Activated naive CD8-positive, alpha-beta T cell treated with anti-CD3 and anti-CD28 coated beads for 36 hours (primary cell): Measurements from ENCODE around the gene ATP1B1. TPM values are rescaled to one million over a fixed set of nuclear protein-coding genes. Genes with fewer than 3 reads are reported as not detected.
"Not testable (repeated sequence)": the region's sequence is repeated elsewhere in the genome, so short reads cannot be mapped to it uniquely, and the experiment has no call there.

Experiments
- DNase-seq: peaks from one replicate; pipeline ENCODE4 v3.0.0; 2021
- H3K27ac Mint-ChIP-seq: one replicate; pipeline ENCODE4 v1.8.0; 2022; ENCODE audit warnings: mild to moderate bottlenecking, moderate library complexity, mixed read lengths
- H3K27me3 Mint-ChIP-seq: one replicate; pipeline ENCODE4 v1.8.0; 2022; ENCODE audit warnings: mild to moderate bottlenecking, mixed read lengths
- H3K36me3 Mint-ChIP-seq: one replicate; pipeline ENCODE4 v1.8.0; 2021; ENCODE audit warnings: mild to moderate bottlenecking, mixed read lengths
- H3K4me1 Mint-ChIP-seq: one replicate; pipeline ENCODE4 v1.8.0; 2021; ENCODE audit warnings: mixed read lengths
- H3K4me3 Mint-ChIP-seq: one replicate; pipeline ENCODE4 v1.8.0; 2022; ENCODE audit warnings: mild to moderate bottlenecking, moderate library complexity, mixed read lengths
- H3K9me3 Mint-ChIP-seq: one replicate; pipeline ENCODE4 v1.8.0; 2022; ENCODE audit warnings: mixed read lengths
- total RNA-seq, 2 experiments: library from RNA; stranded (reverse); gene quantifications; one replicate each; pipeline ENCODE4 v1.2.3, GENCODE V29; 2021

ATP1B1 gene
- total RNA-seq, 2 experiments from 2014 or later, result 3.3 to 4.1 TPM

GRCh38 chr1:169155675-169156074 is 49.2 kb downstream of the ATP1B1 start:
- Mint-ChIP-seq H3K9me3 (no peaks in the 10 kb centered on the region), H3K4me1 (no peaks in the 10 kb centered on the region), H3K4me3 (no peak overlapping the region), H3K36me3 (no peaks in the 10 kb centered on the region), H3K27ac (no peak overlapping the region), H3K27me3 (no peaks in the 10 kb centered on the region)
- no peak for DNase-seq

- Mint-ChIP-seq H3K4me1 (no peaks in the 10 kb centered on the region), H3K27me3 (no peaks in the 10 kb centered on the region), H3K9me3 (no peaks in the 10 kb centered on the region), H3K27ac (no peak overlapping the region), H3K4me3 (no peak overlapping the region), H3K36me3 (no peaks in the 10 kb centered on the region)
- no peak for DNase-seq
Observed at GRCh38 chr1:169156580-169156979, 50.1 kb downstream of the ATP1B1 start.

GRCh38 chr1:169160845-169161495 is 54.5 kb downstream of the ATP1B1 start:
- H3K4me3 Mint-ChIP-seq, result no peak overlapping the region
- H3K27ac Mint-ChIP-seq, result no peak overlapping the region
- H3K4me1 Mint-ChIP-seq, result peaks cover 7% of the 10 kb centered on the region
- no peaks in the 10 kb centered on the region for H3K9me3 Mint-ChIP-seq
- DNase-seq, result no peak
- H3K27me3 Mint-ChIP-seq, result no peaks in the 10 kb centered on the region
- H3K36me3 Mint-ChIP-seq, result peaks cover 3% of the 10 kb centered on the region

- H3K36me3 Mint-ChIP-seq, result peaks cover 3% of the 10 kb centered on the region
- H3K9me3 Mint-ChIP-seq, result no peaks in the 10 kb centered on the region
- no peak overlapping the region for H3K4me3 Mint-ChIP-seq
- H3K27ac Mint-ChIP-seq, result no peak overlapping the region
- DNase-seq, result no peak
- peaks cover 7% of the 10 kb centered on the region for H3K4me1 Mint-ChIP-seq
- H3K27me3 Mint-ChIP-seq, result no peaks in the 10 kb centered on the region
Observed at GRCh38 chr1:169161496-169162194, 55.2 kb downstream of the ATP1B1 start.

- Mint-ChIP-seq H3K9me3 (no peaks in the 10 kb centered on the region), H3K4me1 (peaks cover 7% of the 10 kb centered on the region), H3K27me3 (no peaks in the 10 kb centered on the region), H3K36me3 (peaks cover 8% of the 10 kb centered on the region), H3K27ac (no peak overlapping the region), H3K4me3 (no peak overlapping the region)
- no peak for DNase-seq
Observed at GRCh38 chr1:169163059-169163458, 56.6 kb downstream of the ATP1B1 start.

GRCh38 chr1:169175461-169175860 is 69.0 kb downstream of the ATP1B1 start:
- H3K4me1 Mint-ChIP-seq, result no peaks in the 10 kb centered on the region
- no peak overlapping the region for H3K4me3 Mint-ChIP-seq
- H3K27me3 Mint-ChIP-seq, result no peaks in the 10 kb centered on the region
- peaks cover 5% of the 10 kb centered on the region for H3K36me3 Mint-ChIP-seq
- H3K9me3 Mint-ChIP-seq, result no peaks in the 10 kb centered on the region
- no peak overlapping the region for H3K27ac Mint-ChIP-seq
- no peak for DNase-seq

GRCh38 chr1:169179431-169179830 is 72.9 kb downstream of the ATP1B1 start:
- H3K36me3 Mint-ChIP-seq, DNase-seq, H3K4me1 Mint-ChIP-seq, H3K27ac Mint-ChIP-seq, H3K27me3 Mint-ChIP-seq, H3K9me3 Mint-ChIP-seq, H3K4me3 Mint-ChIP-seq: not testable (repeated sequence)

GRCh38 chr1:169180174-169180573 is 73.7 kb downstream of the ATP1B1 start:
- no peaks in the 10 kb centered on the region for H3K4me1 Mint-ChIP-seq
- no peak overlapping the region for H3K4me3 Mint-ChIP-seq
- DNase-seq, result no peak
- peaks cover 5% of the 10 kb centered on the region for H3K36me3 Mint-ChIP-seq
- H3K27me3 Mint-ChIP-seq, result no peaks in the 10 kb centered on the region
- no peaks in the 10 kb centered on the region for H3K9me3 Mint-ChIP-seq
- no peak overlapping the region for H3K27ac Mint-ChIP-seq
